K562 (cell line): ENCODE measurements around the gene LRP3. TPM values are rescaled to one million over a fixed set of nuclear protein-coding genes. Genes with fewer than 3 reads are reported as not detected.

Experiments
- CXXC5 ChIP-seq: fragments of 250-450 bp; sonication (Bioruptor Pico); IDR thresholded peaks from 2 replicates; pipeline ENCODE4 v1.8.0; 2022; ENCODE audit warnings: inconsistent platforms, mild to moderate bottlenecking, moderate library complexity
- E2F1 ChIP-seq: sonication (generic); formaldehyde crosslinking; IDR thresholded peaks from 2 replicates; pipeline ENCODE4 v1.8.1; 2023; ENCODE audit warnings: mild to moderate bottlenecking, missing genetic modification reagents, moderate library complexity
- ELF4 ChIP-seq: fragments of 450-650 bp; formaldehyde crosslinking; IDR thresholded peaks from 2 replicates; pipeline ENCODE4 v1.4.0; 2022; ENCODE audit warnings: missing genetic modification characterization
- ETS2 ChIP-seq: IDR thresholded peaks from 2 replicates; pipeline ENCODE4 v1.6.1; 2016; ENCODE audit warnings: borderline replicate concordance, missing genetic modification characterization, mild to moderate bottlenecking, moderate library complexity, missing compliant biosample characterization; ENCODE audit not compliant: poor library complexity, severe bottlenecking
- GATAD2B ChIP-seq: fragments of 450-650 bp; IDR thresholded peaks from 2 replicates; pipeline ENCODE4 v1.6.1; 2017; ENCODE audit warnings: mild to moderate bottlenecking, borderline replicate concordance
- KDM2B ChIP-seq: fragments of 250-450 bp; sonication (Bioruptor Pico); IDR thresholded peaks from 2 replicates; pipeline ENCODE4 v1.8.0; 2021; ENCODE audit warnings: mild to moderate bottlenecking, moderate library complexity
- L3MBTL2 ChIP-seq: fragments of 450-650 bp; IDR thresholded peaks from 2 replicates; pipeline ENCODE4 v1.6.1; 2016; ENCODE audit warnings: mild to moderate bottlenecking, moderate library complexity
- PPARD ChIP-seq: fragments of 250-450 bp; sonication (Bioruptor Pico); IDR thresholded peaks from 2 replicates; pipeline ENCODE4 v1.8.0; 2022; ENCODE audit warnings: inconsistent platforms, mild to moderate bottlenecking, moderate library complexity
- RERE ChIP-seq: sonication (generic); formaldehyde crosslinking; IDR thresholded peaks from 2 replicates; pipeline ENCODE4 v1.8.0; 2023; ENCODE audit warnings: missing genetic modification reagents, mild to moderate bottlenecking, borderline replicate concordance
- RREB1 ChIP-seq: fragments of 250-450 bp; sonication (Bioruptor Pico); IDR thresholded peaks from 2 replicates; pipeline ENCODE4 v1.4.0; 2020
- RUNX1 ChIP-seq: sonication (generic); IDR thresholded peaks from 2 replicates; pipeline ENCODE4 v1.6.1; 2016; ENCODE audit warnings: antibody characterized with exemption, low read depth
- SMARCC2 ChIP-seq: fragments of 450-650 bp; IDR thresholded peaks from 2 replicates; pipeline ENCODE4 v1.6.1; 2017; ENCODE audit warnings: antibody characterized with exemption, moderate library complexity, mild to moderate bottlenecking, low read depth
- STAT5A ChIP-seq: IDR thresholded peaks from 2 replicates; pipeline ENCODE4 v1.6.1; 2012; ENCODE audit warnings: low read length, inconsistent platforms, borderline replicate concordance
- TEAD4 ChIP-seq, 2 experiments: sonication (generic) in 1 of 2; formaldehyde crosslinking in 1 of 2; IDR thresholded peaks; 2 replicates each; pipeline versions ENCODE4 v1.6.1 to v1.8.0; 2012 to 2022; ENCODE audit warnings: borderline replicate concordance in 1 of 2, inconsistent platforms in 1 of 2, low read length in 1 of 2, mild to moderate bottlenecking in 1 of 2, missing genetic modification reagents in 1 of 2
- XRCC5 ChIP-seq: fragments of 200-400 bp; formaldehyde crosslinking; IDR thresholded peaks from 2 replicates; pipeline ENCODE4 v1.6.1; 2017; ENCODE audit warnings: low read depth, mild to moderate bottlenecking, low read length
- polyA plus RNA-seq, 8 experiments: library from polyadenylated mRNA; depleted of rRNA in 4 of 8; stranded (reverse) in 5 of 8; unstranded in 3 of 8; fragments of >200 nt; fragmentation: Nextera tagmentation in 2 of 8; fragmentation: Illumina TruSeq in 1 of 8; extraction: Ambion mirVana in 2 of 8; extraction: Trizol in 1 of 8; gene quantifications; 2 replicates each; pipeline versions ENCODE4 v1.2.1 to v1.2.3, GENCODE V29; 2011 to 2014; ENCODE audit warnings: inconsistent platforms in 1 of 8, missing spikeins in 1 of 8
- total RNA-seq, 7 experiments: library from RNA; depleted of rRNA in 6 of 7; stranded (reverse); fragments of >200 nt in 6 of 7; fragmentation: Illumina TruSeq in 2 of 7; extraction: Trizol in 2 of 7; gene quantifications; 2 replicates each; pipeline versions ENCODE4 v1.2.1 to v1.2.3, GENCODE V29; 2011 to 2021; ENCODE audit warnings: low replicate concordance in 1 of 7

The LRP3 gene
- total and polyA plus RNA-seq, 9 of the 15 experiments (the other 6 are each of a cell fraction or from before 2014, with no cell fraction given): 0.29 TPM; not detected in 8

GRCh38 chr19:33177417-33177979, 16.6 kb upstream of the LRP3 start (continued):
- TF ChIP-seq ETS2 (tag) (no peak), CXXC5 (peak; percentile 75), KDM2B (0 out of 2 replicates have a peak, but pooled peaks have one; percentile 33), RREB1 (CRISPR knock-in tag) (peak; percentile 91; the same call in 1 of the 2 replicates), TEAD4 (IDR thresholded peaks at IDR 0.05; ENCODE audit: low read length) (no peak), TEAD4 (CRISPR knock-in tag; IDR thresholded peaks at IDR 0.05; ENCODE audit: borderline replicate concordance) (no peak), ELF4 (CRISPR knock-in tag) (no peak), L3MBTL2 (peak; percentile 88), E2F1 (0 out of 2 replicates have a peak, but pooled peaks have one; percentile 4), STAT5A (no peak), SMARCC2 (no peak), XRCC5 (no peak), GATAD2B (peak; percentile 90), RUNX1 (no peak), RERE (CRISPR knock-in tag) (no peak), PPARD (CRISPR knock-in tag) (no peak)
